CMK (cell line): ENCODE data around the gene CHTOP.
A peak's percentile ranks its signal among the peaks of the same experiment; 100 is the strongest.
"Not testable (repeated sequence)": the region's sequence is repeated elsewhere in the genome, so short reads cannot be mapped to it uniquely, and the experiment has no call there.

Experiments
- DNase-seq: peaks from one replicate; pipeline ENCODE4 v3.0.0-alpha.2; 2010; ENCODE audit warnings: low read depth

The CHTOP gene, protein sequence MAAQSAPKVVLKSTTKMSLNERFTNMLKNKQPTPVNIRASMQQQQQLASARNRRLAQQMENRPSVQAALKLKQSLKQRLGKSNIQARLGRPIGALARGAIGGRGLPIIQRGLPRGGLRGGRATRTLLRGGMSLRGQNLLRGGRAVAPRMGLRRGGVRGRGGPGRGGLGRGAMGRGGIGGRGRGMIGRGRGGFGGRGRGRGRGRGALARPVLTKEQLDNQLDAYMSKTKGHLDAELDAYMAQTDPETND

GRCh38 chr1:153633754-153634665, at the start of gene CHTOP:
CHTOP (plus strand) TSS chr1:153634066; CDS start chr1:153636589, 2,523 bp downstream.
- peak; percentile 96 for DNase-seq

- DNase-seq: no peak
These were observed 48.9 kb upstream of the CHTOP start for GRCh38 chr1:153585006-153585405.

GRCh38 chr1:153586347-153586746, 47.5 kb upstream of the CHTOP start:
- no peak for DNase-seq

GRCh38 chr1:153587314-153587713, 46.6 kb upstream of the CHTOP start:
- no peak for DNase-seq

- DNase-seq: not testable (repeated sequence)
These were observed 45.8 kb upstream of the CHTOP start for GRCh38 chr1:153588033-153588432.

DNA sequence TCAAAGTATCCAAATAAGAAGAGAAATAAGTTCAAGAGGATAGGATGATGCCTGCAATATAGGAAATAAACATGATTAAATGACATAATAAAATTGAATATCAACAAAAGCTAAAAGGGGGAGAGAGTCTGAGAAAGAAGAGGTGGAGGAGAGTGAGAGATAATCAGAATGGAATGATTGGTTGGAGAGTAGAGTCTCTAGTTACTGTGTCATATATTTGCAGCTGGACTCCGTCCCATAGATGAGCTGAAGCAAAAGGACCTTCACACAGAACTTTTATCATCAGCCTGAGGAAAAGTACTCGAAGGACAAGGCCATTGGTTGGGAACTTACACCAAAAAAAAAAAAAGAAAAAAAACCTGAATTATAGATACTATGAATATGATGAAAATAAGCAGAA, 45.4 kb upstream of the CHTOP start:
- no peak for DNase-seq

GRCh38 chr1:153592748-153593147, 41.1 kb upstream of the CHTOP start:
- DNase-seq: no peak

DNA sequence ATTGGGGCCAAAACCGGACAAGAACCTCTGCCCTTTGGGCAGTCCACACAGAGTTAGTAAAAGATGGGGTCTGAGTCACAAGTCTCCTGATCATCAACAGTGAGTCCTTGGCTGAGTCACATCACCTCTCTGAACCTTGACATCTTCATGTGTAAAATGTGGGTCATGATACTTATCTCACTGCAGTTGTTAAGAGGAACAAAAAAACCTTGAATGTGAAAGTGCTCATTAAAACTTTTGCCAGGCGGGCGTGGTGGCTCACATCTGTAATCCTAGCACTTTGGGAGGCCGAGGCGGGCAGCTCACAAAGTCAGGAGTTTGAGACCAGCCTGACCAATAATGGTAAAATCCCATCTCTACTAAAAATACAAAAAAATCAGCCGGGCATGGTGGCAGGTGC, 36.7 kb upstream of the CHTOP start:
- no peak for DNase-seq

GRCh38 chr1:153598309-153599172, 35.3 kb upstream of the CHTOP start:
- no peak for DNase-seq

- no peak for DNase-seq
These were observed 34.0 kb upstream of the CHTOP start for GRCh38 chr1:153599847-153600246.

GRCh38 chr1:153602749-153603148, 31.1 kb upstream of the CHTOP start:
- DNase-seq: no peak

- no peak for DNase-seq
These were observed 27.7 kb upstream of the CHTOP start for GRCh38 chr1:153606194-153606593.

GRCh38 chr1:153607381-153607780, 26.5 kb upstream of the CHTOP start:
- DNase-seq: no peak

DNA sequence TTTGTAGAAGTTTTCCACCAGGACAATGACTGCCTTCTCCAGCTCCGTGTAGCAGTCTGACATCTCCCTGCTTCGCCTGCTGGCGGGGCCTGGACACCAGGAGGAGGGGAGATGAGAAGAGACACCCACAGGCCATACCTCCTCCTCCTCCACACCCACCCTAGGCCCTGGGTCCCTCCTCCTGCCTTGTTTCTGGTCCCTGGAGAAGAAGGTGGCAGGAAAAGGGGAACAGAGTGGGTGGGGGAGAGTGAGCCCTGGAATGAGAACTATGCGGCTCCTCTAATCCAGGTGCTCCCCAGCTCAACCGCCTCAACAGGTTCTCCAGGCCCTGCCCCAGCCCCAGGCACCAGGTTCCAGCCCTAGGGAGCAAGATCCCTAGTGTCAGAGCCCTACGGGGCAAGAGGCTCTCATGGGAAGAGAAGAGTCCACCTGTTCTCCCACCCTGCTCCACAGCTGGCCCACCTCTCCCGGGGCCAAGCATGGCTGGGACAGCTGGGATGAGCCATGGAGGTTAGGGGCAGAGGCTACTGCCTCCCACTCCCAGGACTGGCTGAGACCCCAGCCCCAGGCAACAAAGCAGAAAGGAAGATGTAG, 25.7 kb upstream of the CHTOP start:
- DNase-seq: no peak

DNA sequence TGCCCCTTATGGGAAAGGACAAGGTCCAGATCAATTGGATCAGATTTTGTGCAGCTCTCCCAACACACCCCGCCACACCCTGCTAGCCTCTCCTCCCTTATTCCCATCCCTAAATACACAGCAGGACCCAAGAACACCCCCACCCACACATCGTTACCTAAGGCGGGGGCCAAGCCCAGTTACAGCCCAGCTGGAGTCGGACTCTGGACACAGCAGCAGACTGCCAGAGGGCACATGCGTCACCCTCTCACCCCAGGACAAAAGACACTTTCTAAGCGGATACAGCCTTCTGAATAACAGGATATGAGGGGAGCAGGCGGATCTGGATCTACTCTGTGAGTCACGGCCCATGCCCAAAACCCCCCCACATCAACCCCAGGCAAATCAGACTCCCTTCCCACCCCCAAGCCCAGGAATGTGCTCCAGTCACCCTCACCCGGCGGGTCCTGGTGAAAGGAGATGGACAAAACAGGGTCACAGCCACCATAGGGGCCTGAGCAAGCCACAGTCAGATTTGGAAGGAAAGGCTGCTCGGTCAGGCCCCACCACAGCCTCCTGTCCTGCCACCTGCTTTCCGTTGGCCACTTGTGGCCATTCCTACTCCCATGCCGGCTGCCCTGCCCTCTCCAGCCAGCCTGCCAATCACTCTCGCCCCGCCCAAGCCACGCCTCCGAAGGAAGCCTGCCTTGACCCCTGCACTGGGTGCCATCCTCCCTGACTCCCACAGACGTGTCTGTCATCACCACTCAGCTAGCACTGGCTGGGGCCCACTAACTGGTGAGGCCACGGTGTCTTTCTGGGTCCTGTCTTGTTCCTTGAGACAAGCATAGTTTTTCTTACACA, 24.9 kb upstream of the CHTOP start:
- DNase-seq: no peak

GRCh38 chr1:153609585-153609907, 24.3 kb upstream of the CHTOP start:
- no peak for DNase-seq

DNA sequence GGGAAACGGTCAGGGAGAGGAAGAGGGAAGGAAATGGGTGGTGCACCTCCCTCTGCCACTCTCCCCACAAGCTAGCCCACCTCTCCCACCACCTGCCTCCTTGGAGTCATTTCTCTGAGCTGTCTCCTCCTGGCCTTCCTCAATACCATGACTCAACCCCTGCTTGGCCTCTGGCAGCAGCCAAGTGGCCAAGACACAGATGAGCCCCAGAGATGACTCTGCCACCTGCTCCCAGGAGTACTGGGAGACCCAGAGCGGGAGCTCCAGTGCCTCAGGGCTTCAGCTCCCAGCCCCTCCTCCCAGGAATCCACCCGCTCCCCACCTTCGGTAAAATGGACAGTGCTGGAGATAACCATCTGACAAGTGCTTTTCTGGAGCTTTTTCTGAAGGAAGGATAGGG, 23.5 kb upstream of the CHTOP start:
- no peak for DNase-seq

DNA sequence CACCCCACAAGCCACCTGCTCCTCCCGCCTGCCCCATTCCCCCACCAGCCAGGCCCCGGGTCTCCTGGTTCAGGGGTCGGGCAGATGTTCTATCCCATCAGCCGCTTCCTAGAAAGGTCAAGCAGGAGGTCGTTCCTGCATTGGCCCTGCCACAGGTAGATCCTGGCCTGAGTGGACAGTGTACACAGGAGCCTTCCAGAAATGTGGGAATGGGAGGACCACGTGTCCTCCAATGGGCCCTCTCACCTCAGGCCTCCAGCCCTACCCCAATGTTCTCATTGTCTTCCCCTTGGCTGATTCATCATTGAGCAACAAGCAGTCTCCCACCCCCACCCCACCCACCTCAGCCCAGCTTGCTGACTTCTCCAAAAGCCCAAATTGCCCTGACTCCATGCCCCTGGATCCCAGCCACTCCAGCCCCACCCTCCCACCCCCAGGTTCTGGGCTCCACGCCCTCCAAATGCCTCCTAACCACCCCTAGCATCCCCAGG, 23.0 kb upstream of the CHTOP start:
- no peak for DNase-seq

DNA sequence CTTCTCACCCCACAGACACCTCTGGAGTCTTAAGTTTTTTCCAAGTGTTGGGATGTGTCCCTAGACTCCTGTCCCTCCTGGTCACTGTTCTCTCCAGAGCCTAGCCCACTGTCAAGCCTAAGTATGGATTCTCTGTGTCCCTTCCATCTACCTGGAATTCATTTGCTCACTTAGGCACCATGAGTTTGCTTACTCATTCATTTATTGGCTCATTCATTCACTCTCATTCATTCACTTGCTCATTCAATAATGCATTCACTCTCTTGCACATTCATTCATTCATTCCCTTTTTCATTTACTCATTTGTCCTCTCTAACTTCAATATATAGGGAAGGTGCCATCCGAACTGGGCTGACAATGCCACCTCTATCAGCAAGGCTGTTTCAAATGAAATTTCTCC, 22.5 kb upstream of the CHTOP start:
- DNase-seq: no peak

- DNase-seq: no peak
These were observed 21.6 kb upstream of the CHTOP start for GRCh38 chr1:153612111-153612754.
